Activated CD4-positive, alpha-beta T cell treated with anti-CD3 and anti-CD28 coated beads, Interleukin-2, amount 50 U/mL, for 1 hour (primary cell): ENCODE measurements around the gene CAGE1.

ENCODE experiments used
- DNase-seq: peaks from one replicate; pipeline ENCODE4 v3.0.0-alpha.2; 2020

Gene CAGE1

GRCh38 chr6:7389451-7390225 is at the start of gene CAGE1, which contains the start of gene RIOK1:
Gene CAGE1 (minus strand): TSS chr6:7389742. CDS start chr6:7387173, 2,569 bp downstream.
Gene RIOK1 (plus strand): TSS chr6:7389808. CDS start chr6:7390003, 195 bp downstream.
- DNase-seq: peak; percentile 94

DNA sequence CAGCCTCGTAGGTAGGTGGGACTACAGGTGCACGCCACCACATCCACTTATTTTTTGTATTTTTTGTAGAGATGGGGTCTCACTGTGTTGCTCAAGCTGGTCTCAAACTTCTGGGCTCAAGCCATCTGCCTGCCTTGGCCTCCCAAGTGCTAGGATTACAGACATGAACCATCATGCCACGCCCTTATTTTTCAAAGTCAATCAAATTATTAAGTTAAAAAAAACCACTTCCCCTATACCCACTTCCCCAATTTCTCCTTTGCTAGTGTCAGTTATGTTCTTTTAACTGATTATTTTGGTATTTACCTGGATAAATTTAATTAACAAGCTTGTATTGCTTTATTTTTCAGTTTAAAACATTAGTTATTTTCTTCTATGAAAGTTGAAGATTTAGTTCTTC is 49.7 kb upstream of the CAGE1 start:
- no peak for DNase-seq

DNA sequence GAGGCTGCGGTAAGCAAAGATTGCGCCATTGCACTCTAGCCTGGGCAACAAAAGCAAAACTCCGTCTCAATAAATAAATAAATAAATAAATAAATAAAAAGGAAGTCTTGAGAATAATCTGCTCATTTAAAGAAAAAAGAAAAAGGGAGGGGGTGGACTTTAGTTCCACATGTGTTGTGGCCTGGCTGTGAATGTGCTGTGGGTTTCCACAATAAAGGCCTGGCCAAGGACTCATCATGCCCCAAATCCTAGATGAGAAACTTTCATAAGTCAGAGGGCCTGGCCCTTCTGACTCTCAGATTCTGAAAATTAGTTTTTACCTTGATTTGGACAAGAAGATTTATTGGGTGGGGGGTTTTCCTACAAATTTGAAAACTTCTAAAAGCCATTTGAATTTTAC is 48.5 kb upstream of the CAGE1 start:
- no peak for DNase-seq

DNA sequence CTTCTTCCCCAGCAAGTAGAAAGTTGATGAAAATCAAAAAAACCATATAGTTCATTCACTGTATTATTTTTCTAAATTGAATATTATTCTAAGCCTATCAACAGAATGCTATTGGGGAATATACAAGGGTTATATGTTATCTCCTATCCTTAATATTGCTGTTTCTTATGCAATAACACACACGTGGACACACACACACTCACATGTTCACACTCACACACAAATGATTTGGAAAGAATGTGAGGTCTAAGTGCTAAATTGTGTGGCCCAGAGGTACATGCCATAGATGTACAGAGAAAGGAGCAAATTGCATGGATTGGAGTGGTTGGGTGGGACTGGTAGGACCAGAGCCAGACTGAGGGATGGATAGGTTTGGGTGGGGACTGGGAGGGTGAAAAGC is 45.1 kb upstream of the CAGE1 start:
- no peak for DNase-seq

GRCh38 chr6:7433121-7433617 is 43.6 kb upstream of the CAGE1 start:
- no peak for DNase-seq

DNA sequence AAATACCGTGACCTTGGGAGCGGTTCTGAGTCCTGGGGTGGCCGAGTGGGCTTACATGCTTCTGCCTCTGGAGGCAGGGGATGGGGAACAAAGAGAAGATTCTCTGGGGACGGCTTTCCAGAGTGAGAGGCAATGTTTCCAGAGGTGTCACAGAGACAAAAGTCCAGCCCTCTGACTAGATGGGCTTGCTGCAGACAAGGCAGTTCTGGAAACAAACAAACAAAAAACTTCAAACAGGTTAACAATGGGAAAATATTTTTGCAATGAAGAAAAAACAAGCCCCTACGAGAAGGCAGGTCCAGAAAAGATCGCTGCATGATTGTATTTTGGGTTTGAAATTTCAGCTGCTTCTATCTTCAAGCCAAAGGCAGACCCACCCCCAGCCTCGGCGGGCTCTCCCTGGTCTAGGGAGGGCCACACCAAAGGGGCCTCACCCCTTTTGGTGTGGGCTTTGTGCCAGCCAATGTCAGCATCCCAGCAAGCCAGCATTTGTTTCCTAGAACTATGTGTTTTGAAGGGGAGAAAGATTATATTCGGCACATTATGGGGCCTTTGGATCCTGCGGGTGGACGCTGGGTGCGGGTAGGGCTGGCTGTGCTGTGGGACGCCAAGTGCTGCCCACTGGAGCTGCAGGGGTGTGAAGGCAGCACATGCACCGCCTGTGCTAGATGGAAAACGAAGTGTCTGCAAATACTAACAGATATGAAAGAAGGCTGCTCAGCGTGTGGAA is 43.0 kb upstream of the CAGE1 start:
- no peak for DNase-seq

DNA sequence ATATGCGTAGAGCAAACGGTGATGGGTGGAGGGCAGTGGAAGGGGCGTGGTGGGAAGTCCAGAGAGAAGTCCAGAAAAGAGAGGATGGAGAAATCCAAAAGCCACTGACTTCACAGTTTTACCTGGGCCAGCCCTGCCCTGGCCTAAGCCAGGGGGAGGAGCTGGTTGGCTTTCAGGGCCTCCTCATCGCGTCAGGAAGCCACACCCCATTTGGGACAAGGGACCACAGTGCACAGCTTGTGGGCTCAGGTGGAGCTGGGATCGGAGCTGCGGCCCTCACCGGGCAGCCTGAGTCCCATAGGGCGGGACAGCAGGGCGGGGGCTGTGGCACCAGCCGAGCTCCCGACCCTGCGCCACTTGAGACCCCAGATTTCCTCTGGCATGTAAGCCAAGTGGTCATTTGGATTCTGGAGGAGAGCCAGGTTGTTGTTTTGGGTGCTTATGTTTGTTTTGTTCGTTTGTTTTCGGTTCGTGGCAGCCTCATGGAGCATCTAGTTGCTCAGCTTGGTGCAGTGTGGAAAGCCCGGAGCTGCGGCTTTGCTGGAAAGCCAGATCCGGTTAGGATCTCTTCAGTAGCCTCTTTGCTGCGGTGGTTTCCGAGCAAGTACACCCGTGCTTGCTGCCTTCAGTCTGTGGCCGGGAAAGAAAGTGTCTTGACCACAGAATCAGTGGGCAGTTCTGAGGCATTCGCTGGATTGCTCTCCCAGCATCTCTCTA is 42.3 kb upstream of the CAGE1 start:
- DNase-seq: no peak

DNA sequence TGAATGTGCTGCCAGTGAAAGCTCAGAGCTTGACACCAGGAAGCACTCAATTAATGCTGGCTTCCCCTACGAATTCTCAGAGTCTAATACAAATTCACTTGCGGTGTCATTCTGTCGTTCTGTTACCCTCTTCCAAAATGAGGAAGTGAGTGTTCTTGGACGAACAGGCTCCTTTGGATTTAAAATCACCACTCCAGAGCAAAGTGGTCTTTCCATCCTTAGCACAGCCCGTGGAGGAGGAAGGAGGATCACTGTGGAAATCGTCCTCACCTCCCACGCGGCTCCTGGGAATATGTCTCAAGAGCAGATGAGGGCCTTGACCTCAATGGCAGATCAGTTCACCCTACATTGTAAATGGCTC is 41.8 kb upstream of the CAGE1 start:
- DNase-seq: no peak

DNA sequence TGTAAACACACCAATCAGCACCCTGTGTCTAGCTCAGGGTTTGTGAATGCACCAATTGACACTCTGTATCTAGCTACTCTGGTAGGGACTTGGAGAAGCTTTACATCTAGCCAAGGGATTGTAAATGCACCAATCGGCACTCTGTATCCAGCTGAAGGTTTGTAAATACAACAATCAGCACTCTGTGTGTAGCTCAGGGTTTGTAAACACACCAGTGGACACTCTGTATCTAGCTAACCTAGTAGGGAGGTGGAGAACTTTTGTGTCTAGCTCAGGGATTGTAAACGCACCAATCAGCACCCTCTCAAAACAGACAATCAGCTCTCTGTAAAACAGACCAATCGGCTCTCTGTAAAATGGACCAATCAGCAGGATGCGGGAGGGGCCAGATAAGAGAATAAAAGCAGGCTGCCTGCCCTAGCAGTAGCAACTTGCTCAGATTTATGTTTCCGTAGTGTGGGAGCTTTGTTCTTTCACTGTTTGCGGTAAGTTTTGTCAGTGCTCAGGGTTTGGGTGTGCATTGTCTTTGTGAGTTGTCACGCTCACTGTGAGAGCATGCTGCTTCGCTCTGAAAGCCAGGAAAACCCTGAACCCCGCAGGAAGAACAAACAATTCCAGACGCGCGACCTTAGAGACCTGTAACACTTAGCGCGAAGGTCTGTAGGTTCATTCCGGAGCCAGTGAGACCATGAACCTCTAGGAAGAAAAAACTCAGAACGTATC is 37.1 kb upstream of the CAGE1 start:
- no peak for DNase-seq

GRCh38 chr6:7425808-7426190 is 36.3 kb upstream of the CAGE1 start:
- no peak for DNase-seq

GRCh38 chr6:7424967-7425807 is 35.6 kb upstream of the CAGE1 start:
- no peak for DNase-seq

DNA sequence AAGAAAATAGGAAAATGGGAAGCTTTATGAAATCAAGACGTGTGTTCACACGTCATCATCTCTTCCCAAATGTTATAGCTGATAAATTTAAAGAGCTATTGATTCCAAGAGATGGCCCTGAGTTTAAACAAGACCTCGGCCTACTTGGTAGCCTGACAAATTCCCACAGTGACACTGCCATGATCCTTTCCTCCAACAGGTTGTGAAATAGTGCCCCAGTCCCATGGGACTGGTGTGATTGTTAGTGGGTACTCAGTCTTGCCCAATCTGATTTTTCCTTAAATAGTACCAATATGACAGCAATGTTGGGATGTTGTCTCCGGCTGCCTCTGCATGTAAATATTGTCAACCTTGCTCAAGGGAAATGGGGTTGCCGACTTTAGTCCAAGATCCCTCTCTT is 34.5 kb upstream of the CAGE1 start:
- DNase-seq: no peak

GRCh38 chr6:7421066-7421465 is 31.5 kb upstream of the CAGE1 start:
- no peak for DNase-seq

GRCh38 chr6:7419065-7419464 is 29.5 kb upstream of the CAGE1 start:
- DNase-seq: no peak

GRCh38 chr6:7418238-7418905 is 28.8 kb upstream of the CAGE1 start:
- no peak for DNase-seq

DNA sequence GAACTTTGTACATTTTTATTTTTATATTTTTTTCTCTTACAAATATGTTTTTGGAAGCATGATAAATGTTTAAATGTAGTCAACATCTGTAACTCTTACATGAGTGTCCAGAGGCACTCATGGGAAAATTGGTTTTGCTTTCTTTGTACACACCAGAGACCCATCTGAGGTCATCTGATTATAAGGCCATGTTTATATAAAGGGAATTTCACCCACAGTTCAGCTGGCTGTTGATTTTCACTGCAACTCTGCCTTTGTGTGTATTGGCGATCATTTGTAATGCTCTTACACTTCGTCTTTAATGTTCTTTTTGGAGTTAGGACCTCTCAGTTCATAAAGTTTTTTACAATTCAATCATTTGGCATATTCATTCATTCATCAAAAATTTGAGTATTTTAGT is 28.1 kb upstream of the CAGE1 start:
- DNase-seq: no peak

DNA sequence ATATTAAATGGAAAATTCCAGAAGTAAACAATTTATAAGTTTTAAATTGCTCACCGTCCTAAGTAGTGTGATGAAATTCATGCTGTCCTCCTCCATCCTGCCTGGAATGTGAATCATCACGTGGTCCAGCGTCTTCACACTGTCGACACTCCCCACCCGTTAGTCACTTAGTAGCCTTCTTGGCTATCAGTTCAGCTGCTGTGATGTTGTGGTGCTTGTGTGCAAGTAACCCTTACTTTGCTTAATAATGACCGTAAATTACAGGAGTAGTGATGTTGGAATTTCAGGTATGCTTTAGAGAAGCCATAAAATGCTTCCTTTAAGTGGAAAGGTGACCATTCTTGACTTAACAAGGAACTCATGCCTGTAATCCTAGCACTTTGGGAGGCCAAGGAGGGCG is 25.3 kb upstream of the CAGE1 start:
- no peak for DNase-seq

DNA sequence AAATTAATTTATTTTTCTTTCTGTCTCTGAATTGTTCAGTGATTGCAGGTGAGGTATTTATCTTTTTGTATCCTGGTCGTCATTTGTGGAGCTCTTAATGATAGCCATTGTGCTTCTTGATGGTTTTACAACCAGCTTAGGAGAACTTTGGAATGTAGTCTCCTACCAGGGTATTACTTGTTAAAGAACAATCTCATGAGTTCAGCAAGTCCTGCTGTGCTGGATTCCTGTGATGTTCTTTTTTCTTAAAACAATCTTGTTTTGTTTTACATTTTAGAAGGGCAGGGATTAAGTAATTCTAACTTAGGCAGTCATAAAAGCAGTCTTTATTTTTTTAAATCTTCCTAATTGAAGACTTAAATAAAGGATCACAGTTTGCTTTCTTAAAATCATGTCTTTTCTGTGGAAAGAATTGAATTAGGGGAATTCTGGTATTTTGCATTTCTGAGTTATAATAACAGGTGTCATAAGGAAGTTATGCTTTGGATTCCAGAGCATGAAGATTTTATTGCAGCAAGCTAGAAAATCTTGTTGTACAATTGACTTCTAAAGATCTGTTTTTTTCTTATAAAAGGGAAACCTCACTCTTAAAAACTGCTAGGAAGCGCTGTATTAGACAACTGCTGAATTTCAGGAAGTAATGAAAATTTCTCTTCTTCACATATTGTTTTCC is 23.7 kb upstream of the CAGE1 start:
- DNase-seq: no peak

DNA sequence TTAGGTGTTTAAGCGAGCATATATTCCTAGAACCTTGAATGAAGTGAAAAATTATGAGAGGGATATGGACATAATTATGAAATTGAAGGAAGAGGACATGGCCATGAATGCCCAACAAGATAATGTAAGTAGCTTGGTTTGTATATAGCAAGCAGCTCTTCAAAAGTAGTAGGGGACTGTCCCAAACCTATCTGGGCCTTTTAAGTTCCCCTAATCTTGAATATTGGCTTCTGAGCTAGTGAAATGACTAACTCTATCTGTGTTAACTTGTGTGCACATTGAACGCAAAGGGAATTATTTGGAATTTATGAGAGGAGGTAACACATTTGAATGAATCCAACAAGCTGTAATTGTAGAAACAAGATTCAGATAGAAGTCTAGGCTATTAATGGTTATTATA is 21.8 kb upstream of the CAGE1 start:
- DNase-seq: no peak

- DNase-seq: no peak
Observed at GRCh38 chr6:7410851-7411250, 21.3 kb upstream of the CAGE1 start.

GRCh38 chr6:7409740-7410139 is 20.2 kb upstream of the CAGE1 start:
- DNase-seq: no peak
